ENCODE results near the gene FBXO27.

Gene FBXO27

GRCh38 chr19:39024875-39025641 is 7.3 kb downstream of the FBXO27 start:
- no peak overlapping the region for H3K27ac ChIP-seq
- H3K27me3 ChIP-seq = peaks cover 19% of the 10 kb centered on the region

DNA sequence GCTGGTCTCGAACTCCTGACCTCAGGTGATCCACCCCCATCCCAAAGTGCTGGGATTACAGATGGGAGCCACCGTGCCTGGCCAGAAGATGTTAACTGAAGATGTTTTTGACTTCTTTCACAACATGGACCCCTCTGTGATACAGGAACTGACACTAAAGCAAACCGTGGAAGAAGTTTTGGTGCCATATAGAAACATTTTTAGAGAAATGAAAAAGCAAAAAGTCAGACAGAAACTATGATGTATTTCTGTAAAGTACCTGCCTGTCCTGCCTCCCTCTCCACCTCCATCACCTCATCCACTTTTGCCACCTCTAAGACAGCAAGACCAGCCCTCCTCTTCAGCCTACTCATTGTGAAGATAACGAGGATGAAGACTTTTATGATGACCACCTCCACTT is 11.3 kb downstream of the FBXO27 start:
- TF ChIP-seq, protein P1, sequence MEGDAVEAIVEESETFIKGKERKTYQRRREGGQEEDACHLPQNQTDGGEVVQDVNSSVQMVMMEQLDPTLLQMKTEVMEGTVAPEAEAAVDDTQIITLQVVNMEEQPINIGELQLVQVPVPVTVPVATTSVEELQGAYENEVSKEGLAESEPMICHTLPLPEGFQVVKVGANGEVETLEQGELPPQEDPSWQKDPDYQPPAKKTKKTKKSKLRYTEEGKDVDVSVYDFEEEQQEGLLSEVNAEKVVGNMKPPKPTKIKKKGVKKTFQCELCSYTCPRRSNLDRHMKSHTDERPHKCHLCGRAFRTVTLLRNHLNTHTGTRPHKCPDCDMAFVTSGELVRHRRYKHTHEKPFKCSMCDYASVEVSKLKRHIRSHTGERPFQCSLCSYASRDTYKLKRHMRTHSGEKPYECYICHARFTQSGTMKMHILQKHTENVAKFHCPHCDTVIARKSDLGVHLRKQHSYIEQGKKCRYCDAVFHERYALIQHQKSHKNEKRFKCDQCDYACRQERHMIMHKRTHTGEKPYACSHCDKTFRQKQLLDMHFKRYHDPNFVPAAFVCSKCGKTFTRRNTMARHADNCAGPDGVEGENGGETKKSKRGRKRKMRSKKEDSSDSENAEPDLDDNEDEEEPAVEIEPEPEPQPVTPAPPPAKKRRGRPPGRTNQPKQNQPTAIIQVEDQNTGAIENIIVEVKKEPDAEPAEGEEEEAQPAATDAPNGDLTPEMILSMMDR (IDR thresholded peaks at IDR 0.05) = no peak

More at GRCh38 chr19:39024875-39025641, 7.3 kb downstream of the FBXO27 start:
- H3K4me3 ChIP-seq (ENCODE audit: low read depth in 1 of 2, low read length in 1 of 2) = no peak overlapping the region
- no peaks in the 10 kb centered on the region for H3K9me3 ChIP-seq
- TF ChIP-seq, protein P1 (IDR thresholded peaks at IDR 0.05) = no peak
- H3K36me3 ChIP-seq = no peaks in the 10 kb centered on the region
- H3K4me1 ChIP-seq (ENCODE audit: control insufficient read depth in 1 of 2, insufficient read depth in 1 of 2, low read depth in 1 of 2, low read length in 1 of 2) = no peaks in the 10 kb centered on the region

DNA sequence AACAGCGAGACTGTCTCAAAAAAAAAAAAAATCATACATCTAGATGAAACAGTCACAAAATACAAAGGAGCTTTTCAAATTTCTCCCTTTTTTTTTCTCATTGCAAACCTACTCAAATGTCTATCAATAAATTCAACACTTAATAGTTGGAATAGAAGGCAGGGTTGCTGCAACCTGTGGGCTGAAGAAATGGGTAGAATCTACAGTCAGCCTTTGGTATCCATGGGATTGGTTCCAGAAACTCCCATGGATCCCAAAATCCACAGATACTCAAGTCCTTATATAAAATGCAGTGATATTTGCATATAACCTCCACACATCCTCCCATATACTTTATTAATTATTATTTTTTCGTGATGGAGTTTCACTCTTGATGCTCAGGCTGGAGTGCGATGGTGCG is 14.7 kb downstream of the FBXO27 start:
- H3K27ac ChIP-seq = no peak overlapping the region
- no peaks in the 10 kb centered on the region for H3K9me3 ChIP-seq
- H3K27me3 ChIP-seq = peaks cover 5% of the 10 kb centered on the region
- no peaks in the 10 kb centered on the region for H3K36me3 ChIP-seq
- TF ChIP-seq, protein P1 (IDR thresholded peaks at IDR 0.05) = no peak
- no peaks in the 10 kb centered on the region for H3K4me1 ChIP-seq (ENCODE audit: control insufficient read depth in 1 of 2, insufficient read depth in 1 of 2, low read depth in 1 of 2, low read length in 1 of 2)
- H3K4me3 ChIP-seq (ENCODE audit: low read depth in 1 of 2, low read length in 1 of 2) = no peak overlapping the region

More for the DNA sequence above, 11.3 kb downstream of the FBXO27 start:
- Histone ChIP-seq H3K27ac (no peak overlapping the region), H3K4me1 (ENCODE audit: control insufficient read depth in 1 of 2, insufficient read depth in 1 of 2, low read depth in 1 of 2, low read length in 1 of 2) (no peaks in the 10 kb centered on the region), H3K27me3 (no peaks in the 10 kb centered on the region), H3K4me3 (ENCODE audit: low read depth in 1 of 2, low read length in 1 of 2) (no peak overlapping the region), H3K36me3 (no peaks in the 10 kb centered on the region), H3K9me3 (no peaks in the 10 kb centered on the region)

DNA sequence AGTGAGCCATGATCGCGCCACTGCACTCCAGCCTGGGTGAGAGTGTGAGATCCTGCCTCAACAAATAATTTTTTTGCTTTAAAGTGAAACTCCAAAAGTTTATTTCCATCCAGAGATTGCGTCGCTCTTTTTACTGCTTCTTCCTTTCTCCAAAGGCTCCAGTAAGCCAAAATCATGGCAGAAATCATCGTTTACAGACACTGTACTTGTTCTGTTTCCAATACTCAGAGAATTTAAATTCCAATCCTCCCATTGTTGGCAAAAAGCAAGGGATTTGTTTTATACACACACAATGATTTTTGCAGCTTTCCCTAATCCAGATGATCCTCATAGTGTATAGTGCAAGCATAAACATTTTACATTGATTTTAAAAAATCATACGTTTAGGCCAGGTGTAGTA is 15.3 kb downstream of the FBXO27 start:
- no peaks in the 10 kb centered on the region for H3K36me3 ChIP-seq

DNA sequence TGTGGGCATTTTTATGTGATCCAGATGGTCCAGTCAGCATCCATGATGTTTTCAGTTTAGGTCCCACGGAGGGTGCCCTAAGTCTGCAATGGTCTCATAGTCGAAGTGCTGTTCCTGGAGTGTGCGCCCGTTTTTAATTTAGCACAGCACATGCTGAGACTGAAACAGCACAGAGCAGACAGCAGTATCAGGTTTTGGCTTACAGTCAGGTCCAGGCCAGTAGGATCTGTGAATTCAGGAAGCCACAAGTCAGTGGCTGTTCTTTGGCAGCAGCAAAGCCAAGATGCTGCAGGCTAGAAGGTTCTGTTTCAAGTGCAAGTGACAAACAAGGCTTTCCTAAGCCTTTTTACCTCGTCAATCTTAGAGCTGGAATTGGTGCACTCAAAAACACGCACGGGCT is 18.3 kb downstream of the FBXO27 start:
- Histone ChIP-seq H3K36me3 (no peaks in the 10 kb centered on the region), H3K27me3 (peaks cover 5% of the 10 kb centered on the region), H3K9me3 (no peaks in the 10 kb centered on the region), H3K4me1 (ENCODE audit: control insufficient read depth in 1 of 2, insufficient read depth in 1 of 2, low read depth in 1 of 2, low read length in 1 of 2) (no peaks in the 10 kb centered on the region), H3K4me3 (ENCODE audit: low read depth in 1 of 2, low read length in 1 of 2) (no peak overlapping the region), H3K27ac (no peak overlapping the region)
- TF ChIP-seq, protein P1 (IDR thresholded peaks at IDR 0.05) = no peak

More for the DNA sequence above, 15.3 kb downstream of the FBXO27 start:
- TF ChIP-seq, protein P1 (IDR thresholded peaks at IDR 0.05) = no peak
- no peak overlapping the region for H3K27ac ChIP-seq
- no peak overlapping the region for H3K4me3 ChIP-seq (ENCODE audit: low read depth in 1 of 2, low read length in 1 of 2)
- H3K9me3 ChIP-seq = no peaks in the 10 kb centered on the region
- H3K27me3 ChIP-seq = peaks cover 5% of the 10 kb centered on the region
- no peaks in the 10 kb centered on the region for H3K4me1 ChIP-seq (ENCODE audit: control insufficient read depth in 1 of 2, insufficient read depth in 1 of 2, low read depth in 1 of 2, low read length in 1 of 2)

Measured in neutrophil (primary cell).